ENCODE results near the gene TAF1A. TPM values are rescaled to one million over a fixed set of nuclear protein-coding genes. Genes with fewer than 3 reads are reported as not detected.
"Not testable (repeated sequence)": the region's sequence is repeated elsewhere in the genome, so short reads cannot be mapped to it uniquely, and the experiment has no call there.

TAF1A gene
- total RNA-seq = 8.3 and 9.1 TPM in 2 replicates
- 3.9 TPM for polyA plus RNA-seq (2012)

DNA sequence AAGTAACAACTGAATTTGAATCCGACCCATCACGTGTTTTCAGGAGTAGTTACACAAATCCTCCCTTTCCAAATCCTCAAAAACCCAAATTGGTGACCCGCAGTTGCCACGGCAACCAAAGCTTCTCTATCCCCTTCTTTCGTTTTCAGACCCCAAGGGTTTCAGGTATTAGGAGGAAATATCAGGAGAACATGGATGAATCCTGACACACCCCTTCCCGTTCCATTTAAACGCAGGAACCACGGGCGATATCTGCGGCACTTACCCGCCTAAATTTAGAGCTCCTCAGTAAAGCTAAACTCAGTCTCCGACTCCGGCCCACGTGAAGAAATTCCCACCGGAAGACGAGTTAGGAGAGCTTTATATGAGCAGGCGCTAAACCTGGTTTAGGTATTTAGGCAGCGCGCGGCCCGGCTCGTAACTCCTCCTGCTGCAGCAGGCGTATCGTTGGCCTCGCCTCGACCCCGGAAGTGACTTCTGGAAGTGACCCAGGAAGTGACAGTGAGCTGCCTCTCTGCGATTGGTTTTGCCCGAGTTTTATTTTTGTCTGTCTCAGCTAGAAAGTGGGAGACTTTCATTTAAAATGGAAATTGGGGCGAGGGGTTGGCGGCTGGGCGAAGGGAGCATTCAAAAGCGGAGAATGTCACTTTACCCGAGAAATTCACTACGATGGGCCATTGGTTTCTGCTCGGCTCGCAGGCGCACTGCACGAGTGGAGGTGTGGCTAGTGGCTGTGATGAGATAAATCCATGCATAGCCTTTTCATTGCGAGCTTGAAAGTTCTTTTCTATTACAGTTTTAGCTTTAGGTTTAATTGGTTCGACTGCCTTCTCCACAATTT lies at the start of gene TAF1A:
Gene TAF1A, minus strand, starts transcription at position 472 of the 841 bp plus-strand sequence.
- peak; percentile 87 for DNase-seq (ENCODE audit: low read depth)

DNA sequence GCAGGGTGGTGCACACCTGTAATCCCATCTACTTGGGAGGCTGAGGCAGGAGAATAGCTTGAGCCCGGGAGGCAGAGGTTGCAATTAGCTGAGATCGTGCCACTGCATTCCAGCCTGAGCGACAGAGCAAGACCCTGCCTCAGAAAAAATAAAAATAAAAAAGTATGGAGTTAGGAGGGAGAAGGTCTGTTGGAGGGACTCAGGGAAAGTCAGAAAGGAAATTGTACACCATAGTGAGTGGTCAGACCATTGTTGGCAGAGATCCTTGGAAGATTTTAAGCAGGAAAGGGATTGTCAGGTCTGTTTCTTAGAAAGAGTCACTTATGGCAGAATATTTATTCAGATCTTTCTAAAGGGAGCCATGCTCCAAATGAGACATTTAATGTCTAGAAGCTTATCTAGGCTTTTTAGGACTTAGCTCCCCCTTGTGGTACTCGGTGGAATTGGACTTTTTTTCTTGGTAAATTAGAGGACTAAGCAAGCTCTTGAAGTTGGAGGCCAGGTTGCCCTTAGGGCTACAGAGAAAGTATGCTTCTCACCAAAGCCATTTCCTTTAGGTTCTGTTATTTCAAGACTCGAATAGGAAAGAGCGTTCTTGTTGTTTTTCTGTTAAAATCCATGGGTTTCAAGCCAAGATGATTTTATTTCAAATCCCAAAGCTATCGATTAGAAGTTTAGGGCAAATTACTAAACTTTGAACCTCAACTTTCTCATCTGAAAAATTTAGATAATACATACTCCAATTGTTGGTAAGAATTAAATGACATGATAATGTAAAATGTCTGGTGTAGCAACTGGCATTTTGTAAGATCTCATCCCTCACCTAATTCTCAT lies 44.7 kb upstream of the TAF1A start:
- DNase-seq (ENCODE audit: low read depth) = peak; percentile 95

GRCh38 chr1:222632749-222633148 lies 43.0 kb upstream of the TAF1A start:
- no peak for DNase-seq (ENCODE audit: low read depth)

DNA sequence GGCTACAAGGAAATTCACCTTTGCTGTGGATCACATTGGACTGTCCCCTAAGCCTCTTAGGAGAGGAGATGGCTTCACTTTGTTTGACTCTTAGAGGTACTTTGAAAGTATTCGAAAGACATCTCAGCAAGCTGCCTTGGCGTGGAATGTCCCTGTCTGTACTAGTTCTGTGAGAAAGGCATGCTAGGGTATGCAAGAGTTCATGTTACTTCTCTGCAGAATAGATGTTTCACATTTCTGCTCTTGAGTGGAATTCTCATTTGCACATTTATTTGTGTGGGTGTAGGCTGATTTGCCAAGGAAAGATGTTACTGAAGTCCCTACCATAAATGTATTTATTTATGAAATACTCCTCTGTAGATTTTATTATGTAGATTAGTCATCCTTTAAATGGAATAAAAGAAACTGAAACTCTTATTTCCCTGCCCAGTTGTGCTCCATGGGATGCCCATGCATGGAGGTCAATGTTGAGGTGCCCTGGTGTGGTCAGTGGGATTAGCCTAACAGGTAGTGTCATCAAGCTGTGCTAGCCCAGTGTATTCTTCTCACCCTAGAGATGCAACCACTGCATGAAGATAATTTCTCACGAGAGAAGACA lies 42.0 kb upstream of the TAF1A start:
- no peak for DNase-seq (ENCODE audit: low read depth)

- DNase-seq (ENCODE audit: low read depth) = no peak
Observed at GRCh38 chr1:222629921-222630535, 40.3 kb upstream of the TAF1A start.

DNA sequence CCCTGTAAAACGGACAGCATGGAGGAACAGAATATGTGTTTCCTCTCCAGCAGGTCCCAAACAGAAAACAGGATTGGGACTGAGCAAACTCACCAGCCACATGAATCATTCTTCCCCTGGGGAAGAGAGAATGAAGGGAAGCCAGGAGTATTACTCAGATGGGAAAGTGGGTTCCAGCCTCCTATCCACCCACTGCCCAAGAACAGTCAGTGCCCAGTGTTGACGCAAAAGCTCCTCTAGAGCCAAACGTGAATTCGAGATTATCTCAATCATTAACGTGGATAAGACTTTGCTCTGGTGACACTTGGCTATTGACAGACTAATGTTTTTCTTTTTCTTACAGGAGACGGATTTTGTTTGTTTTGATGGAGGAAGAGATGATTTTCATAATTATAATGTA lies 37.5 kb upstream of the TAF1A start:
- DNase-seq (ENCODE audit: low read depth) = peak; percentile 30

DNA sequence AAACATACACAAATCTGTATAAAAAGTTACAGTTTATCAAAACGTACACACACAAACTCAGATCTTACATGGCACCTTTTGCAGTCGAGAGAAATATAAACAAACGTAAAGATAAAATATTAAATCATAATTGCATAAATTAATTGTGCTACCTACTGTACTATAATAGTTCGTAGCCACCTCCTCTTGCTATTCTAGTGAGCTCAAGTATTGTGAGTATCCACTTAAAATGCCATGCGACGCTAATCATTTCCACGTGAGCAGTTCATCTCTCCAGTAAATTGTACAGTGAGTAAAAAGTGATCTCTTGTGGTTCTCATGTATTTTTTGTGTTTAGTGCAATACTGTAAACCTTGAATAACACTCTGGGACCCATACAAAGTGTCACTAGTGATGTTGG lies 34.5 kb upstream of the TAF1A start:
- no peak for DNase-seq (ENCODE audit: low read depth)

DNA sequence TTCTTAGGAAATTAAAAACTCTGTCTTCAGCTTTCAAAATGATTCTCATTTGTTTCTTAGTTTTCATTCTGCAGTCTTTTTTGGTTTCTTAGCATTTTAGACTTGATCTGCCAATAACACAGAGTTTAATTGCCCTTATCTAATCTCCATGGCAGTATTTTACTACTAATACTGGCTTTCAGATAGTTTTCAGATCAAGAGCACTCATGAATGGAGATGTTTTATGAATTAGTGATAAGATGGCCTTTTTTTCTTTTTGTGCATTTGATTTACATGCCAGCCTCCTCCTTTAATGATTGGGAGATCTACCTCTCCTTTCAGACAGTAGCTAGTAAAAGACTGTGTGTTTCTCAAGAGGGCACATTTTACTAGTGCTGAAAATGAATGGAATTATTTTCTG lies 33.7 kb upstream of the TAF1A start:
- no peak for DNase-seq (ENCODE audit: low read depth)

DNA sequence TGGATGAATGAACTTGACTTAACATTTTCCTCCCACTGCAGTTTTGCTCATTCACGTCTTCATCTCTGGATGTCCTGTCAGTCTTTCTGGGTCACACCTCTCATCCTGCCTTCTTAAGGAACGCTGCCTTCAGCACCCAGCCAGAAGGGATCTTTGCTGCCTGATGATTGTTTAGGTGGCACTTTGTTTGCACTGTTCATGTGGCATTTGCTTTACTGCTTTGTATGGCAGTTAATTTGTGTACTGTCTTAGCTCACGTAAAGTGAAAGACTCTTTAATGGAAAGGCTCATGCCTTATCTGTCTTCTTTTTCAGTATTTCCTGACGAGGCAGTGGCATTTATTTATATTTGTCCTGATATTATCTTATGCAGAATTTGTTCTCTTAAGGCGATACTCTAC lies 33.0 kb upstream of the TAF1A start:
- DNase-seq (ENCODE audit: low read depth) = no peak

- DNase-seq (ENCODE audit: low read depth) = no peak
Observed at GRCh38 chr1:222620566-222620965, 30.8 kb upstream of the TAF1A start.

DNA sequence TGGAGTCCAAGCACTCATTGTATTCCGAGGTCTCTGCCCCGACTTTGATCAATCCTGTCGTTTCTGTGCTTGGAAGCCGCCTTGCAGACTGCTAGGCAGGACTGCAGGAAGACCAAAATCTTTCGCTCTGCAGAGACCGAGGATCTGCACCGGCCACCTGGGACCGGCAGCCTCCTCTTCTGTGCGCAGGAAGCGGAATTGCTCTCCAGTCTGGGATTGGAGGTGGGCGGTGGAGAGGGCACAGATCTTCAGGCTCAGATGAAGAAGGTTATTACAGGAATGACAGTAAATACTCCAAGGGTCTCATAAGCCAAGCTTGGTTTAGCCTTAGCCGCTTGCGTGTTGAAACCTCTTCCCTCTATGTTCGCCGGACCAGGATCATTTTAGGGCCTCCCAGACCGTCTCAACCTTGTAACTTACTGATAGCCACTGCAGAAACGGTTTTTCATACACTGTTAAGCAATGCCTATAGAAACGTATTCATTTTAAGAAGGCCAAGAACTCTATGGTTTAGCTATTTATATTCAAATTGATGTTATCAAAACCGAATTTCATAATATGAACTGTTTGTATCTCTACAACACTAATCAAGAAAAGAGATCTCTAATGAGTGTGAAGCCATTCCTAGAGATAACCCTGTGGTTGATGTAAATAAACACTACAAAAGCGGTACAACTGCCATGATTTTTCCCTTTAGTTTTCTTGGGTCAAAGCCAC lies 29.3 kb upstream of the TAF1A start:
- peak; percentile 32 for DNase-seq (ENCODE audit: low read depth)

DNA sequence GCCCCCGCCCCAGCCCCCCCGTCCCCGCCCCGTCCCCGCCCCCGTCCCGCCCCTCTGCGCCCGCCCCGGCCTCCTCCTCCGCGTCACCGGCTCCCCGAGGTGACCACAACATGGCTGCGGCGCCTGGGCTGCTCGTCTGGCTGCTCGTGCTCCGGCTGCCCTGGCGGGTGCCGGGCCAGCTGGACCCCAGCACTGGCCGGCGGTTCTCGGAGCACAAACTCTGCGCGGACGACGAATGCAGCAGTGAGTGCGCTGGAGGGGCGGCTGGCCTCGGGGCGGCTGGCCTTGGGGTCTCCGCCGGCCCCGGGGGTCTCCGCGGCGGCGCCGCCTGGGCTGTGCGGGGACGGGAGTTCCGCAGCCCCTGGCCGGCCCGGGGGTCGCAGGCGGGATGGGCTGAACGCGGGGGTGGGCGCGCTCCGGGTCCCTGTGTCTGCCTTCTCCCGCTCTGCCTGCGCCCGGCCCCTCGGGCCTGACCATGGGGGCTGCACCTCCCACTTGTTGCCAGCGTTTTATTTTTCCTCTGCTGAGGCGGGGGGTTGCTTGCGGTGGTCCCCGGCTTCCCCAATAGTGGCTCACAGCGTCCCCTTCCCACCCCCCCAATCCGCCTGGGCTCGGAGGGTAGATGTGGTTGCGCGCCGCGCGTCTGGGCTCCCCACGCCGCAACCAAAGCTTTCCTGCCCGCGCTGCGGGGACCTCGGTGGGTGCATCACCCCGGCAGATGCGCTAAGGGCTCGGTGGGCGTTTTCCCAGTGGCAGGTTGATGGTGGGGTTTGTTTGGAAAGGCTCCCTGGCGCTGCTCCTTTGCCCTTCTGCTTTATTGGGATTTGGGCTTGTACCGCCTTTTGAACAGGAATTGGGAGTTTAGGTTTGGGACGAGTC lies 28.5 kb upstream of the TAF1A start, which contains the start of gene MIA3:
Gene MIA3, plus strand, starts transcription at position 97 of the 879 bp plus-strand sequence. Its CDS starts 14 bp downstream, at position 111.
- peak; percentile 78 for DNase-seq (ENCODE audit: low read depth)

DNA sequence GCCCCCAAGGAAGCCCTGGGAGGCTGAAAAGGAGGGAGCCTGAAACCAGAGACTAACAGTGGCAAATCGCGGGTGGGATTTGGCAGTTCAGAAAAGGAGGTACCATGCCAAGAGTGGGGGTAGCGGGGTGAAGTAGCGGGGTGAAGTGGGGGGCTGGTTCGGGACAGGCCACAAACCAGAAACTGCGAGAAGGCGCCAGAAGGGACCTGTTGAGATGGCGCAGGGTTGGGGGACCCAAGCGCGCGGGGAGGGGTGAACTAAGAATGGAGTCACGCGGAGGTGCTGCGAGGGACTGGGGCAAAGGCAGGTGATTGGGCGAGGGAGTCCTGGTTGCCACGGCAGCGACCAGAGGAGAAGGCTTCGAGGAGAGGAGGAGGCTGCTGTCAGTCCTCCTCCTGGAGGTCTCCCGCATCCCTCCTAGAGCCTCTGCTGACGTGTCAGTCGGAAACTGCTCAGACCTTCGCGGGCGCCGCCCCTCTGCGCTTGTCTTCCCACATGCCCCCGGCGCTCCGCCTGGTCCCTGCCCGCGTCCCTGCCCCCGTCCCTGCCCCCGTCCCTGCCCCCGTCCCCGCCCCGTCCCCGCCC lies 27.7 kb upstream of the TAF1A start:
- peak; percentile 89 for DNase-seq (ENCODE audit: low read depth)

- DNase-seq (ENCODE audit: low read depth) = peak; percentile 59
Observed at GRCh38 chr1:222616525-222616924, 26.8 kb upstream of the TAF1A start.

DNA sequence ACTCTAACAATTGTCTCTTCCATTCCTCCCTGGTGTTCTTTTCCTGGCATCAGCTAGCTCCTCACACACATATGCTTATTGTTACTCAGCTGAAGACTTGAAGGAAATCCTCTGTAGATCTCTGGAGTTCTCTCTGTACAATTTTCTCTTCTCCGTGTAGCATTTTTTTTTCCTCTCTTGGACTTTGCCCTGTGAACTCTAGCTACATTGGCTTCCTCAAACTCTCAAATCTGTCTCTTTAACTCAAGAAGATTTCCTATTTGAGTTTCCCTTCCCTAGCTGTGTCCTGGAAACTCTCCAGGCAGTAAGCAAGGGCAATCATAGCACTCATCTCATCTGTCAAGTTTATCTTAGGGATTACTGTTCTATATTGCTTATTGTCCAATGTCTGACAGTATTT lies 23.9 kb upstream of the TAF1A start:
- DNase-seq (ENCODE audit: low read depth) = no peak

- no peak for DNase-seq (ENCODE audit: low read depth)
Observed at GRCh38 chr1:222610728-222611127, 21.0 kb upstream of the TAF1A start.

- not testable (repeated sequence) for DNase-seq (ENCODE audit: low read depth)
Observed at GRCh38 chr1:222609111-222609510, 19.4 kb upstream of the TAF1A start.

- DNase-seq (ENCODE audit: low read depth) = no peak
Observed at GRCh38 chr1:222606757-222607156, 17.0 kb upstream of the TAF1A start.

GRCh38 chr1:222601257-222601656 lies 11.5 kb upstream of the TAF1A start:
- DNase-seq (ENCODE audit: low read depth) = no peak

Data from myocyte (in vitro differentiated cells).